HepG2 (cell line): ENCODE results near the gene CACNA1D. TPM values are rescaled to one million over a fixed set of nuclear protein-coding genes. Genes with fewer than 3 reads are reported as not detected.

ENCODE experiments used
- ATAC-seq: fragments of 200-7000 bp; cut with Tn5 transposase; 3 replicates; pipeline ENCODE4 v1.9.1; 2020; ENCODE audit warnings: mild to moderate bottlenecking, moderate library complexity
- BruUV-seq: library from RNA; stranded (reverse); fragments of 400-500 nt; replicated peaks from 2 replicates; lab custom pipeline; 2021; lab: Mats Ljungman, UMichigan
- CTCF ChIA-PET: fragments of 300-600 bp; formaldehyde crosslinking; extraction: SDS; loops from one replicate; lab custom pipeline; 2021; ENCODE audit warnings: low total read pairs, inconsistent platforms, low intra/inter-chr PET ratio; lab: Yijun Ruan, JAX
- POLR2A ChIA-PET: fragments of 350-600 bp; sonication (Branson Sonifier 250); formaldehyde crosslinking; loops from one replicate; lab custom pipeline; 2020; ENCODE audit warnings: antibody characterized with exemption, inconsistent platforms; lab: Yijun Ruan, JAX
- DNase-seq: peaks from one replicate; pipeline ENCODE4 v3.0.0-alpha.2; 2015; ENCODE audit warnings: low spot score
- FAIRE-seq: peaks from 3 replicates; lab custom pipeline; 2011; peaks lifted over from hg19 to GRCh38; lab: Jason Lieb, UNC
- H2AFZ ChIP-seq: one replicate; pipeline ENCODE4 v1.6.1; 2011; ENCODE audit warnings: low read length, inconsistent platforms
- H3K27ac ChIP-seq: fragments of 300-600 bp; 3 replicates; pipeline ENCODE4 v1.8.0; 2011; ENCODE audit warnings: mixed run types, mild to moderate bottlenecking, mixed read lengths, low read length, inconsistent platforms; ENCODE audit not compliant: insufficient read depth; ENCODE audit errors: extremely low read length
- H3K27me3 ChIP-seq, 2 experiments: fragments of 200-600 bp in 1 of 2; 2 replicates in 1 of 2; 3 replicates in 1 of 2; pipeline versions ENCODE4 v1.6.0 to v1.8.0; 2011; ENCODE audit warnings: low read length in 2 of 2, mild to moderate bottlenecking in 2 of 2, moderate library complexity in 2 of 2, inconsistent platforms in 1 of 2; ENCODE audit not compliant: insufficient read depth in 2 of 2, control insufficient read depth in 1 of 2
- H3K36me3 ChIP-seq, 2 experiments: fragments of 200-600 bp in 1 of 2; replicated peaks in 1 of 2; 2 replicates in 1 of 2; 3 replicates in 1 of 2; pipeline versions ENCODE4 v1.5.1 to v1.8.0; 2011; ENCODE audit warnings: low read length in 2 of 2, inconsistent platforms in 1 of 2; ENCODE audit not compliant: insufficient read depth in 2 of 2, control insufficient read depth in 1 of 2
- H3K4me1 ChIP-seq: 2 replicates; pipeline ENCODE4 v1.5.1; 2012; ENCODE audit warnings: low read length, inconsistent platforms; ENCODE audit not compliant: insufficient read depth
- H3K4me2 ChIP-seq: 2 replicates; pipeline ENCODE4 v1.6.0; 2011; ENCODE audit warnings: low read depth, low read length, inconsistent platforms
- H3K4me3 ChIP-seq, 3 experiments: fragments of 200-600 bp in 1 of 3; sonication (generic), shearing (Covaris generic) in 1 of 3; replicated peaks in 1 of 3; 2 replicates each; pipeline ENCODE4 v1.5.1; 2011 to 2016; ENCODE audit warnings: low read length in 3 of 3, inconsistent platforms in 2 of 3, low read depth in 2 of 3, mild to moderate bottlenecking in 2 of 3, control low read depth in 1 of 3, mixed read lengths in 1 of 3; ENCODE audit not compliant: insufficient read depth in 1 of 3
- H3K79me2 ChIP-seq: one replicate; pipeline ENCODE4 v1.6.1; 2011; ENCODE audit warnings: low read length, inconsistent platforms; ENCODE audit not compliant: insufficient read depth
- H3K9ac ChIP-seq: 2 replicates; pipeline ENCODE4 v1.6.0; 2011; ENCODE audit warnings: mild to moderate bottlenecking, low read depth, low read length, inconsistent platforms; ENCODE audit not compliant: insufficient read depth
- H3K9me3 ChIP-seq: 2 replicates; pipeline ENCODE4 v1.5.1; 2012; ENCODE audit warnings: mild to moderate bottlenecking, low read length
- H4K20me1 ChIP-seq: 2 replicates; pipeline ENCODE4 v1.6.0; 2011; ENCODE audit warnings: inconsistent platforms, mild to moderate bottlenecking, low read length, moderate library complexity; ENCODE audit not compliant: insufficient read depth
- ETV5 ChIP-seq: IDR thresholded peaks from 2 replicates; pipeline ENCODE4 v1.6.1; 2018; ENCODE audit warnings: missing biosample characterization, missing genetic modification reagents, inconsistent platforms, borderline replicate concordance
- KLF12 ChIP-seq: sonication (generic); formaldehyde crosslinking; IDR thresholded peaks from 2 replicates; pipeline ENCODE4 v1.4.0; 2020; ENCODE audit warnings: missing genetic modification reagents, borderline replicate concordance
- MYC ChIP-seq: sonication (generic); formaldehyde crosslinking; IDR thresholded peaks from 2 replicates; pipeline ENCODE4 v1.9.0; 2021; ENCODE audit warnings: missing genetic modification reagents, borderline replicate concordance
- NR0B2 ChIP-seq: sonication (generic); formaldehyde crosslinking; IDR thresholded peaks from 2 replicates; pipeline ENCODE4 v1.4.0; 2020; ENCODE audit warnings: mild to moderate bottlenecking, missing genetic modification reagents
- SNAI1 ChIP-seq: sonication (generic); formaldehyde crosslinking; IDR thresholded peaks from 2 replicates; pipeline ENCODE4 v1.5.0; 2020; ENCODE audit warnings: mild to moderate bottlenecking, missing genetic modification reagents, borderline replicate concordance
- ZNF296 ChIP-seq: sonication (generic); formaldehyde crosslinking; conservative IDR thresholded peaks from 2 replicates; pipeline ENCODE4 v1.5.0; 2020; ENCODE audit warnings: mild to moderate bottlenecking, missing genetic modification reagents
- ZNF598 ChIP-seq: sonication (generic); formaldehyde crosslinking; IDR thresholded peaks from 2 replicates; pipeline ENCODE4 v1.5.1; 2020; ENCODE audit warnings: mild to moderate bottlenecking, missing genetic modification reagents, borderline replicate concordance
- ZNF691 ChIP-seq: sonication (generic); formaldehyde crosslinking; IDR thresholded peaks from 2 replicates; pipeline ENCODE4 v1.4.0; 2020; ENCODE audit warnings: missing genetic modification reagents, low read depth, mild to moderate bottlenecking, borderline replicate concordance
- ZNF782 ChIP-seq: sonication (generic); formaldehyde crosslinking; IDR thresholded peaks from 2 replicates; pipeline ENCODE4 v1.4.0; 2020; ENCODE audit warnings: missing genetic modification reagents, mild to moderate bottlenecking, borderline replicate concordance
- WGBS: methylation state at CpG from one replicate; pipeline ENCODE4 v1.1.6; 2017; ENCODE audit warnings: low lambda C conversion rate; 5-methylcytosine and 5-hydroxymethylcytosine counted together
- in situ Hi-C: cut with HindIII; loops from 2 replicates; pipeline ENCODE4 v1.10.0; 2017; ENCODE audit warnings: low pct_unique_long_range_greater_than_20kb; ENCODE audit not compliant: extremely low pct_ligation_motif_present
- intact Hi-C: fragments of 100-400 bp; cut with micrococcal nuclease; formaldehyde crosslinking; loops from one replicate; pipeline ENCODE4 v1.10.0; 2022; ENCODE audit not compliant: unreplicated experiment
- polyA plus RNA-seq, 8 experiments: library from polyadenylated mRNA; depleted of rRNA in 3 of 8; stranded (reverse) in 7 of 8; unstranded in 1 of 8; fragments of >200 nt; fragmentation: Illumina TruSeq in 4 of 8; extraction: Trizol in 4 of 8; gene quantifications; 2 replicates each; pipeline versions ENCODE4 v1.2.1 to v1.2.3, GENCODE V29; 2011 to 2016; ENCODE audit warnings: low read depth in 4 of 8, missing spikeins in 1 of 8, mixed read lengths in 1 of 8; ENCODE audit not compliant: insufficient read depth in 1 of 8
- total RNA-seq, 5 experiments: library from RNA; depleted of rRNA; stranded (reverse); fragments of >200 nt; fragmentation: Illumina TruSeq; extraction: Trizol; gene quantifications; 2 replicates each; pipeline ENCODE4 v1.2.3, GENCODE V29; 2016; ENCODE audit warnings: low read depth in 1 of 5

Gene CACNA1D
- total and polyA plus RNA-seq, 2 of the 13 experiments (the other 11 are each of a cell fraction or from before 2014, with no cell fraction given), result 0.26 to 0.38 TPM

- WGBS, result no CpG with 5 or more reads among the region's 2 CpGs
- TF ChIP-seq ETV5 (CRISPR knock-in tag) (no peak), NR0B2 (CRISPR knock-in tag) (no peak), ZNF691 (CRISPR knock-in tag) (no peak), ZNF598 (CRISPR knock-in tag) (no peak), MYC (CRISPR knock-in tag) (no peak), SNAI1 (CRISPR knock-in tag) (no peak), ZNF782 (CRISPR knock-in tag) (no peak), KLF12 (no peak), ZNF296 (CRISPR knock-in tag) (no peak)
- Histone ChIP-seq H3K79me2 (no peaks in the 10 kb centered on the region), H3K36me3 (no peaks in the 10 kb centered on the region), H3K4me1 (no peaks in the 10 kb centered on the region), H4K20me1 (no peaks in the 10 kb centered on the region), H3K27me3 (no peaks in the 10 kb centered on the region; a peak in 1 of 5 replicates), H3K9ac (no peak overlapping the region), H3K4me2 (no peak overlapping the region), H2AFZ (no peak overlapping the region), H3K9me3 (no peaks in the 10 kb centered on the region), H3K4me3 (no peak overlapping the region), H3K27ac (no peak overlapping the region)
- intact Hi-C loops (loop anchor here (5.0 kb wide), 1 partner anchor 516 kb away; no protein-coding TSS in a partner anchor), in situ Hi-C loops (loop anchor here (10.0 kb wide), 1 partner anchor 339 kb away; no protein-coding TSS in a partner anchor)
- POLR2A ChIA-PET, result no interaction called here
- FAIRE-seq (no peak), DNase-seq (no peak), ATAC-seq (no peak)
- CTCF ChIA-PET, result no interaction called here
- no TSS peak for BruUV-seq
Measured at GRCh38 chr3:53713626-53714025, 219.2 kb downstream of the CACNA1D start.
